ENCODE data around the gene VWA5B1.

VWA5B1 gene

DNA sequence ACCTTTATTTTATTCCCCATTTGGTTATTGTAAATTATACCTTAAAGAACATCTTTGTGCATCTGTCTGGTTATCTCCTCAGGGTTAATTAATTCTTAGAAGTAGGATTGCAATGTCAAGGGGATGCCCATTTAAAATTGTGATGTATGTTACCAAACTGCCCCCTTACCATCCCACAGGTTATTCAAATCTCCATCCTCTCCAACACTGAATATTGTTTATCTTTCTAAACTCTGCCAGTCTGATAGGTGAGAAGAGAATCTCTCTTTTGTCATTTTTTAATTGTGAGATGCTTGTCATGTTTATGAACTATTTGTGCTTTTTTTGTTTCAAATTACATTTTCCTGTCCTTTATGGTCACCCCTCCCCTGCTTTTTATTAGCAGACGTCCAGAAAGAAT, 55.8 kb downstream of the VWA5B1 start:
- no CpG with 5 or more reads among the region's 1 CpG for WGBS (ENCODE audit: extremely low coverage, insufficient coverage, low lambda C conversion rate)
- Histone ChIP-seq H3K4me1 (ENCODE audit: control insufficient read depth, low read depth, low read length) (no peaks in the 10 kb centered on the region), H2BK5ac (ENCODE audit: low read length) (no peak overlapping the region), H3K23ac (ENCODE audit: low read length) (no peak overlapping the region), H4K8ac (ENCODE audit: low read depth, low read length) (no peak overlapping the region), H3K79me2 (ENCODE audit: control insufficient read depth, insufficient read depth, low read length) (no peaks in the 10 kb centered on the region), H4K5ac (ENCODE audit: low read length) (no peak overlapping the region), H2BK120ac (ENCODE audit: low read depth, low read length) (no peak overlapping the region), H3K4me3 (ENCODE audit: low read length) (no peak overlapping the region), H3K4me2 (ENCODE audit: low read length) (no peak overlapping the region), H3K27ac (ENCODE audit: low read depth, low read length) (no peak overlapping the region), H3K36me3 (ENCODE audit: control insufficient read depth, insufficient read depth, low read length) (no peaks in the 10 kb centered on the region), H3K4ac (ENCODE audit: low read depth, low read length) (no peak overlapping the region), H3K79me1 (ENCODE audit: low read length) (no peaks in the 10 kb centered on the region), H3K9ac (ENCODE audit: low read length) (no peak overlapping the region), H3K18ac (ENCODE audit: low read length) (no peak overlapping the region), H2BK15ac (replicated peaks; ENCODE audit: low read depth) (no peak overlapping the region), H2AK5ac (ENCODE audit: low read length) (no peak overlapping the region), H3K56ac (ENCODE audit: low read length) (no peak overlapping the region), H3K27me3 (ENCODE audit: insufficient read depth, low read length, poor library complexity) (no peaks in the 10 kb centered on the region)
- DNase-seq = no peak

DNA sequence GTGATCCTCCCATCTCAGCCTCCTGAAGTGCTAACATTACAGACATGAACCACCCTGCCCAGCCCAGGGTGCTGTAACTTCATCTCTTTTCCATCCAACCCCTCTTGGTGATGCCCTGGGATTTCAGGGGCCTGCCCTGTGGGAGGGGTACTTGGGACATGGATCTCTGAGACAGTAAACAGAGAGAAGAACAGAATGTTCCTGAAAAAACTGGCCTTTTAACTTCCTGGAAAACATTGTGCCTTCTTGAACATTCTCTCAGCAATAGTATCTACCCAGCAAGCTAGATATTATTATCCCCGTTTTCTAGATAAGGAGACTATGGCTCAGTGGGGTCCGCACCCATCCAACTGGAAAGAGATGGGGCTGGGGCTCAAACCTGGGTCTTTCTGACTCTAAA, 57.0 kb downstream of the VWA5B1 start:
- Histone ChIP-seq H3K4me2 (ENCODE audit: low read length) (no peak overlapping the region), H3K79me2 (ENCODE audit: control insufficient read depth, insufficient read depth, low read length) (no peaks in the 10 kb centered on the region), H2BK5ac (ENCODE audit: low read length) (no peak overlapping the region), H3K36me3 (ENCODE audit: control insufficient read depth, insufficient read depth, low read length) (no peaks in the 10 kb centered on the region), H4K5ac (ENCODE audit: low read length) (no peak overlapping the region), H3K27ac (ENCODE audit: low read depth, low read length) (no peak overlapping the region), H3K56ac (ENCODE audit: low read length) (no peak overlapping the region), H3K18ac (ENCODE audit: low read length) (no peak overlapping the region), H2AK5ac (ENCODE audit: low read length) (no peak overlapping the region), H3K4me1 (ENCODE audit: control insufficient read depth, low read depth, low read length) (no peaks in the 10 kb centered on the region), H3K27me3 (ENCODE audit: insufficient read depth, low read length, poor library complexity) (no peaks in the 10 kb centered on the region), H3K23ac (ENCODE audit: low read length) (no peak overlapping the region), H2BK15ac (replicated peaks; ENCODE audit: low read depth) (no peak overlapping the region), H3K79me1 (ENCODE audit: low read length) (no peaks in the 10 kb centered on the region), H2BK120ac (ENCODE audit: low read depth, low read length) (no peak overlapping the region), H3K4me3 (ENCODE audit: low read length) (no peak overlapping the region), H3K4ac (ENCODE audit: low read depth, low read length) (no peak overlapping the region), H4K8ac (ENCODE audit: low read depth, low read length) (no peak overlapping the region), H3K9ac (ENCODE audit: low read length) (no peak overlapping the region)
- no peak for DNase-seq
- WGBS (ENCODE audit: extremely low coverage, insufficient coverage, low lambda C conversion rate) = no CpG with 5 or more reads among the region's 2 CpGs

DNA sequence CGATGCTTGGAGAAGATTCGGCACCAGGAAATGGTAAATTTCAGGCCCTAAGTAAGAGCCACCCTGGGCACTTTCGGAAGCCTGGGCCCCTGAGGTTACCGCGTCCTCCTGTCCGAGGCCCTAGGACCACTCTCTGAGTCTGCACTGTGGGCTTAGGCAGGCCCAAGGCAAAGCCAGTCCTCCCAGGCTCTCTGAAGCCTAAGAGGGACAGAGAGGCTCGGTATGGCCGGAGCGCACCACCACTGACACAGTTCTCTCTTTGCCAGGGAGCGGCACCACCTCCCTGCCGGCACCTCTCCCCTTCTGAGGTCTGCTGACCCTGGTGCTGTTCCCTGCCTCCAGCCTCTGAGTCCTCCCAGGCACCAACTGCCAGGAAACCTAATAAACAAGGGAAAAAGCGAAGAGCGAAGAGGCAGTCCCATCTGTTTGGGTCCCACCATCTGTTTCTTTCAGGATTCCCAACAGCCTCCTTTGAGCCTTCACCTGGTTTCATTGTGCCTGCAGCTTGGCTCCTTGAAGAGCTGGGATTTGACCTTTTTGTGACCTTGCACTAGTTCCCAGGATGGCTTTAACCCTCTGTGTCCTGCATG, 57.7 kb downstream of the VWA5B1 start:
- Histone ChIP-seq H3K27me3 (ENCODE audit: insufficient read depth, low read length, poor library complexity) (no peaks in the 10 kb centered on the region), H3K4me2 (ENCODE audit: low read length) (no peak overlapping the region), H3K79me1 (ENCODE audit: low read length) (no peaks in the 10 kb centered on the region), H4K8ac (ENCODE audit: low read depth, low read length) (no peak overlapping the region), H3K36me3 (ENCODE audit: control insufficient read depth, insufficient read depth, low read length) (no peaks in the 10 kb centered on the region), H2BK15ac (replicated peaks; ENCODE audit: low read depth) (no peak overlapping the region), H4K5ac (ENCODE audit: low read length) (no peak overlapping the region), H3K18ac (ENCODE audit: low read length) (no peak overlapping the region), H3K27ac (ENCODE audit: low read depth, low read length) (no peak overlapping the region), H2BK5ac (ENCODE audit: low read length) (no peak overlapping the region), H3K4me1 (ENCODE audit: control insufficient read depth, low read depth, low read length) (no peaks in the 10 kb centered on the region), H3K4me3 (ENCODE audit: low read length) (no peak overlapping the region), H2BK120ac (ENCODE audit: low read depth, low read length) (no peak overlapping the region), H3K56ac (ENCODE audit: low read length) (no peak overlapping the region), H3K9ac (ENCODE audit: low read length) (no peak overlapping the region), H3K23ac (ENCODE audit: low read length) (no peak overlapping the region), H3K79me2 (ENCODE audit: control insufficient read depth, insufficient read depth, low read length) (no peaks in the 10 kb centered on the region), H2AK5ac (ENCODE audit: low read length) (no peak overlapping the region), H3K4ac (ENCODE audit: low read depth, low read length) (no peak overlapping the region)
- DNase-seq = no peak
- WGBS (ENCODE audit: extremely low coverage, insufficient coverage, low lambda C conversion rate) = no CpG with 5 or more reads among the region's 13 CpGs

DNA sequence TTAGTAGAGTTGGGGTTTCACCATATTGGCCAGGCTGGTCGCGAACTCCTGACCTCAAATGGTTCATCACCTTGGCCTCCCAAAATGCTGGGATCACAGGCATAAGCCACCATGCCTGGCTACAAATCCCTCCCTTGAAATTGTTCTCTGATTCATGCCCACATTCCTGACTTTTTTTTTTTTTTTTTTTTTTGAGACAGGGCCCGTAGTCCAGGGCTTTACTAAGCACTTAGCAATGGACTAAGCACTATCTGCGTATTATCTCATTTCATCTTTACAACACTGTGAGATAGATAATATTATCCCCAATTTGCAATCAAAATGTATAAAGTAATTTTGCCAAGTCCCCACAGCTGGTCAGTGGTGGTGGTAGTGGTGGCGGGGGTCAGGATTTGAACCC, 58.9 kb downstream of the VWA5B1 start:
- Histone ChIP-seq H3K4me3 (ENCODE audit: low read length) (no peak overlapping the region), H3K18ac (ENCODE audit: low read length) (no peak overlapping the region), H3K36me3 (ENCODE audit: control insufficient read depth, insufficient read depth, low read length) (no peaks in the 10 kb centered on the region), H4K8ac (ENCODE audit: low read depth, low read length) (no peak overlapping the region), H3K9ac (ENCODE audit: low read length) (no peak overlapping the region), H2AK5ac (ENCODE audit: low read length) (no peak overlapping the region), H4K5ac (ENCODE audit: low read length) (no peak overlapping the region), H3K23ac (ENCODE audit: low read length) (no peak overlapping the region), H3K4me1 (ENCODE audit: control insufficient read depth, low read depth, low read length) (no peaks in the 10 kb centered on the region), H3K27me3 (ENCODE audit: insufficient read depth, low read length, poor library complexity) (no peaks in the 10 kb centered on the region), H2BK5ac (ENCODE audit: low read length) (no peak overlapping the region), H3K56ac (ENCODE audit: low read length) (no peak overlapping the region), H2BK120ac (ENCODE audit: low read depth, low read length) (no peak overlapping the region), H3K79me1 (ENCODE audit: low read length) (no peaks in the 10 kb centered on the region), H3K4me2 (ENCODE audit: low read length) (no peak overlapping the region), H3K4ac (ENCODE audit: low read depth, low read length) (no peak overlapping the region), H3K79me2 (ENCODE audit: control insufficient read depth, insufficient read depth, low read length) (no peaks in the 10 kb centered on the region), H2BK15ac (replicated peaks; ENCODE audit: low read depth) (no peak overlapping the region), H3K27ac (ENCODE audit: low read depth, low read length) (no peak overlapping the region)
- WGBS (ENCODE audit: extremely low coverage, insufficient coverage, low lambda C conversion rate) = no CpG with 5 or more reads among the region's 5 CpGs
- DNase-seq = no peak

DNA sequence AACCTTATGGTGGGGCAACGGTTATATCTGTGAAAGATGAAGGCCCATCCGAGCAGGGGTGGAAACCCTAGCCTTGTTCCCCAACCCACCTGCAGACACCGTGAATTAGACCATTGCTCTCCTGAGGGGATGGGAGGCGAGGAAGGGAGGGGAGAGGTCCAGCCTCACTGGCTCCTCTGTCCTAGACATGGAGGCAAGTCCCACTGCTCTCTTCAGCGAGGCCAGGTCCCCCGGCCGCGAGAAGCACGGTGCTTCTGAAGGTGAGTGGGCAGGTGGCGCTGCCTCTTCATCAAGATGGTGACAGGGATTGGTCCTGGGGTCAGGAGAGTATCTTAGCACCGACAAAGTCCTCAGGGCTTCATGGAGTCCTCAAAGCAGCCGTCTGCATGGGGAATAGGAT, 59.3 kb downstream of the VWA5B1 start:
- WGBS (ENCODE audit: extremely low coverage, insufficient coverage, low lambda C conversion rate) = no CpG with 5 or more reads among the region's 12 CpGs
- no peak overlapping the region for H3K4me2 ChIP-seq (ENCODE audit: low read length)
- no peak overlapping the region for H3K18ac ChIP-seq (ENCODE audit: low read length)
- no peaks in the 10 kb centered on the region for H3K79me2 ChIP-seq (ENCODE audit: control insufficient read depth, insufficient read depth, low read length)
- no peak for DNase-seq
- H2BK120ac ChIP-seq (ENCODE audit: low read depth, low read length) = no peak overlapping the region
- no peak overlapping the region for H3K9ac ChIP-seq (ENCODE audit: low read length)
- H4K8ac ChIP-seq (ENCODE audit: low read depth, low read length) = no peak overlapping the region
- no peaks in the 10 kb centered on the region for H3K79me1 ChIP-seq (ENCODE audit: low read length)
- no peak overlapping the region for H4K5ac ChIP-seq (ENCODE audit: low read length)
- H3K23ac ChIP-seq (ENCODE audit: low read length) = no peak overlapping the region
- H3K56ac ChIP-seq (ENCODE audit: low read length) = no peak overlapping the region
- H3K4ac ChIP-seq (ENCODE audit: low read depth, low read length) = no peak overlapping the region
- H2AK5ac ChIP-seq (ENCODE audit: low read length) = no peak overlapping the region
- H2BK5ac ChIP-seq (ENCODE audit: low read length) = no peak overlapping the region
- no peak overlapping the region for H2BK15ac ChIP-seq (replicated peaks; ENCODE audit: low read depth)
- H3K4me1 ChIP-seq (ENCODE audit: control insufficient read depth, low read depth, low read length) = no peaks in the 10 kb centered on the region
- no peak overlapping the region for H3K4me3 ChIP-seq (ENCODE audit: low read length)
- H3K27me3 ChIP-seq (ENCODE audit: insufficient read depth, low read length, poor library complexity) = no peaks in the 10 kb centered on the region
- H3K36me3 ChIP-seq (ENCODE audit: control insufficient read depth, insufficient read depth, low read length) = no peaks in the 10 kb centered on the region
- no peak overlapping the region for H3K27ac ChIP-seq (ENCODE audit: low read depth, low read length)

DNA sequence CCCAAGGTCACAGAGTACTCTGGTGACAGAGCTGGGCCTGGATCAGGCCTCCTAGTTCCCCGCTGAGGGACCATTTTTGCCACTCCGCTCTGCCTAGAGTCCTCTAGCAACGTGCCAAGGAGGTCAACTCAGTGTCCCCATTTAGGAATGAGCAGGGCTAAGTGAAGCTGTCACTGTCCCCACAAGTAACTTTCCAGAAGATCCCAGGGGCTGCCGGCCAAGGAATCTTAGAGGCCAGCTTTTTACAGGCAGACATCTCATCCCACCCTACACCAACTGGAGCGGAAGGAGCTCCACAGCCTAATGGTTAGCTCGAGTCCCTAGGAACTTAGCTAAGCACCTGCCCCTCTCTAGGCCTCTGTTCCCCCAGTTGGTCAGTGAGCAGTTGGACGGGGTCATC, 59.7 kb downstream of the VWA5B1 start:
- Histone ChIP-seq H3K4me2 (ENCODE audit: low read length) (no peak overlapping the region), H4K5ac (ENCODE audit: low read length) (no peak overlapping the region), H3K4me3 (ENCODE audit: low read length) (no peak overlapping the region), H3K9ac (ENCODE audit: low read length) (no peak overlapping the region), H3K79me1 (ENCODE audit: low read length) (no peaks in the 10 kb centered on the region), H3K36me3 (ENCODE audit: control insufficient read depth, insufficient read depth, low read length) (no peaks in the 10 kb centered on the region), H3K4me1 (ENCODE audit: control insufficient read depth, low read depth, low read length) (no peaks in the 10 kb centered on the region), H3K27me3 (ENCODE audit: insufficient read depth, low read length, poor library complexity) (no peaks in the 10 kb centered on the region), H2AK5ac (ENCODE audit: low read length) (no peak overlapping the region), H2BK120ac (ENCODE audit: low read depth, low read length) (no peak overlapping the region), H2BK5ac (ENCODE audit: low read length) (no peak overlapping the region), H3K23ac (ENCODE audit: low read length) (no peak overlapping the region), H3K79me2 (ENCODE audit: control insufficient read depth, insufficient read depth, low read length) (no peaks in the 10 kb centered on the region), H2BK15ac (replicated peaks; ENCODE audit: low read depth) (no peak overlapping the region), H3K18ac (ENCODE audit: low read length) (no peak overlapping the region), H3K27ac (ENCODE audit: low read depth, low read length) (no peak overlapping the region), H3K4ac (ENCODE audit: low read depth, low read length) (no peak overlapping the region), H4K8ac (ENCODE audit: low read depth, low read length) (no peak overlapping the region), H3K56ac (ENCODE audit: low read length) (no peak overlapping the region)
- no peak for DNase-seq
- WGBS (ENCODE audit: extremely low coverage, insufficient coverage, low lambda C conversion rate) = no CpG with 5 or more reads among the region's 7 CpGs
